CD4-positive, alpha-beta T cell (primary cell): ENCODE measurements around the gene TTC27. TPM values are rescaled to one million over a fixed set of nuclear protein-coding genes. Genes with fewer than 3 reads are reported as not detected.
"Not testable (repeated sequence)": the region's sequence is repeated elsewhere in the genome, so short reads cannot be mapped to it uniquely, and the experiment has no call there.

Source experiments
- ATAC-seq: fragments of 200-7000 bp; cut with Tn5 transposase; one replicate; pipeline ENCODE4 v1.10.0; 2022; ENCODE audit warnings: mild to moderate bottlenecking; ENCODE audit not compliant: poor library complexity
- CTCF ChIA-PET: fragments of 350-600 bp; sonication (Branson Sonifier 250); formaldehyde crosslinking; loops from one replicate; lab custom pipeline; 2021; ENCODE audit warnings: antibody characterized with exemption, inconsistent platforms; lab: Charles Lee
- POLR2A ChIA-PET: fragments of 350-600 bp; sonication (Branson Sonifier 250); formaldehyde crosslinking; loops from one replicate; lab custom pipeline; 2021; ENCODE audit warnings: antibody characterized with exemption, inconsistent platforms; lab: Charles Lee
- DNase-seq, 14 experiments: peaks; one replicate each; pipeline ENCODE4 v3.0.0-alpha.2; 2013 to 2020; ENCODE audit warnings: mixed read lengths in 2 of 14
- H3K27ac ChIP-seq, 2 donors: one replicate each; pipeline versions ENCODE4 v1.5.1 to v1.7.0; 2013; ENCODE audit warnings: low read length in 2 of 2, low read depth in 1 of 2, mild to moderate bottlenecking in 1 of 2
- H3K27me3 ChIP-seq, 2 experiments: 1 replicate in 1 of 2; 2 replicates in 1 of 2; pipeline versions ENCODE4 v1.6.1 to v1.7.0; 2013; ENCODE audit warnings: low read length in 2 of 2, control low read depth in 1 of 2, mild to moderate bottlenecking in 1 of 2, moderate library complexity in 1 of 2; ENCODE audit not compliant: insufficient read depth in 2 of 2, control insufficient read depth in 1 of 2
- H3K36me3 ChIP-seq: one replicate; pipeline ENCODE4 v1.6.1; 2013; ENCODE audit warnings: low read length, control low read depth; ENCODE audit not compliant: insufficient read depth
- H3K4me1 ChIP-seq: one replicate; pipeline ENCODE4 v1.6.1; 2013; ENCODE audit warnings: low read length, control low read depth; ENCODE audit not compliant: insufficient read depth
- H3K4me3 ChIP-seq: one replicate; pipeline ENCODE4 v1.5.1; 2013; ENCODE audit warnings: mild to moderate bottlenecking, low read length, moderate library complexity
- H3K9me3 ChIP-seq, 2 experiments: 1 replicate in 1 of 2; 2 replicates in 1 of 2; pipeline versions ENCODE4 v1.6.1 to v1.7.0; 2013; ENCODE audit warnings: low read length in 2 of 2, mild to moderate bottlenecking in 2 of 2, control low read depth in 1 of 2, moderate library complexity in 1 of 2; ENCODE audit not compliant: control insufficient read depth in 1 of 2, insufficient read depth in 1 of 2
- H3K27ac Mint-ChIP-seq: one replicate; pipeline ENCODE4 v1.8.0; 2020; ENCODE audit warnings: mixed read lengths
- H3K27me3 Mint-ChIP-seq: one replicate; pipeline ENCODE4 v1.8.0; 2021; ENCODE audit warnings: mixed read lengths
- H3K36me3 Mint-ChIP-seq: one replicate; pipeline ENCODE4 v1.8.0; 2021; ENCODE audit warnings: low read depth, mixed read lengths
- H3K4me1 Mint-ChIP-seq: one replicate; pipeline ENCODE4 v1.8.0; 2021; ENCODE audit warnings: low read depth, mixed read lengths
- H3K4me3 Mint-ChIP-seq: one replicate; pipeline ENCODE4 v1.8.0; 2020; ENCODE audit warnings: mild to moderate bottlenecking, mixed read lengths
- H3K9me3 Mint-ChIP-seq: one replicate; pipeline ENCODE4 v1.8.0; 2020; ENCODE audit warnings: mixed read lengths
- intact Hi-C, 2 experiments: fragments of 100-400 bp; cut with DNase I in 1 of 2; cut with micrococcal nuclease in 1 of 2; formaldehyde crosslinking; loops; one replicate each; pipeline versions ENCODE4 v1.15.1 to v1.9.0; 2023 to 2025; cut with DNase I, micrococcal nuclease
- microRNA-seq: library from miRNA; unstranded; fragments of <30 nt; microRNA quantifications from one replicate; pipeline ENCODE4 v1.2.0, GENCODE V29; 2021; ENCODE audit warnings: borderline microRNAs expressed, borderline replicate concordance
- total RNA-seq, 174 experiments: library from RNA in 2 of 174; stranded (reverse) in 2 of 174; gene quantifications; one replicate each; pipeline ENCODE4 v1.2.3 and lab custom pipeline; 2021 to 2026
- TF ChIP-seq, protein P1 (sequence below): fragments of 200-600 bp; IDR thresholded peaks from one replicate; pipeline ENCODE4 v1.8.0; 2022; ENCODE audit warnings: antibody characterized with exemption, mild to moderate bottlenecking

Gene TTC27
- total RNA-seq, 2 experiments from 2014 or later = 11.6 to 17.6 TPM

DNA sequence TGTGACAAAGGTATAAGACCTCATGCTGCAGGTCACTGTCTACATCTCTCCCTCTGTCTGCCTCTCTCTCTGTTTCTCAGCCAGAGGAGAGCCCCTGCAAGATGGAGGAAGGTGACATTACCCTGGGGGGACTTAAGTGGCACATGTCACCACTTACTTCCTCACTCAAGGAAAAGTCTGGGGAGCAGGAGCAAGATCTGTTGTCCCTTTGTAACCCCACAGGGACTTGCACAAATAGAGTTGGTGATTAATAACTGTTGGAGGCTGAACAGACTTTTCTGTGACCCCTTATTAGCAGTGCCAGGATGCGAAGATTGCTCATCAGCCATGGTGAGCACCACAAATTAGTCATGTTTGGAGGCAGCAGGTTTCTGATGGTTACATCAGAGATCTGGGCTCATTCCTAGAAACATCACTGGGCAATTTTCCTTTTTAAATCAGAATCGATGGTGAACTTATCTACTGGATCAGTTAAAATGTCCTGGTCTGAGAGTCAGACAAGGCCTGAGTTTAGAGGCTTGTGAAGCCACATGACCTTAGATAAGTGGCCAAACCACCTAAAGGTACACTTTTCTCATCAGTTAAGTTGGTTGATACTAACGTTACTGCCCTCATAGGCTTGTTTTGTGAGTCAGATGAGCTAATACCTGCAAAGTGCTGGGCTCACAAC is 237.7 kb downstream of the TTC27 start:
- CTCF ChIA-PET = no interaction called here
- H3K27ac ChIP-seq = no peak overlapping the region
- ATAC-seq = no peak
- no peaks in the 10 kb centered on the region for H3K4me1 Mint-ChIP-seq
- POLR2A ChIA-PET = no interaction called here
- intact Hi-C loops = no loop called here
- H3K27ac Mint-ChIP-seq = no peak overlapping the region
- H3K36me3 Mint-ChIP-seq = no peaks in the 10 kb centered on the region
- H3K4me3 ChIP-seq = no peak overlapping the region
- H3K9me3 ChIP-seq = no peaks in the 10 kb centered on the region
- TF ChIP-seq, protein P1, sequence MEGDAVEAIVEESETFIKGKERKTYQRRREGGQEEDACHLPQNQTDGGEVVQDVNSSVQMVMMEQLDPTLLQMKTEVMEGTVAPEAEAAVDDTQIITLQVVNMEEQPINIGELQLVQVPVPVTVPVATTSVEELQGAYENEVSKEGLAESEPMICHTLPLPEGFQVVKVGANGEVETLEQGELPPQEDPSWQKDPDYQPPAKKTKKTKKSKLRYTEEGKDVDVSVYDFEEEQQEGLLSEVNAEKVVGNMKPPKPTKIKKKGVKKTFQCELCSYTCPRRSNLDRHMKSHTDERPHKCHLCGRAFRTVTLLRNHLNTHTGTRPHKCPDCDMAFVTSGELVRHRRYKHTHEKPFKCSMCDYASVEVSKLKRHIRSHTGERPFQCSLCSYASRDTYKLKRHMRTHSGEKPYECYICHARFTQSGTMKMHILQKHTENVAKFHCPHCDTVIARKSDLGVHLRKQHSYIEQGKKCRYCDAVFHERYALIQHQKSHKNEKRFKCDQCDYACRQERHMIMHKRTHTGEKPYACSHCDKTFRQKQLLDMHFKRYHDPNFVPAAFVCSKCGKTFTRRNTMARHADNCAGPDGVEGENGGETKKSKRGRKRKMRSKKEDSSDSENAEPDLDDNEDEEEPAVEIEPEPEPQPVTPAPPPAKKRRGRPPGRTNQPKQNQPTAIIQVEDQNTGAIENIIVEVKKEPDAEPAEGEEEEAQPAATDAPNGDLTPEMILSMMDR = no peak
- H3K4me1 ChIP-seq = no peaks in the 10 kb centered on the region
- no peak overlapping the region for H3K4me3 Mint-ChIP-seq
- H3K36me3 ChIP-seq = no peaks in the 10 kb centered on the region
- H3K27me3 ChIP-seq = no peaks in the 10 kb centered on the region
- peaks cover 9% of the 10 kb centered on the region for H3K27me3 Mint-ChIP-seq
- no peak for DNase-seq
- no peaks in the 10 kb centered on the region for H3K9me3 Mint-ChIP-seq

DNA sequence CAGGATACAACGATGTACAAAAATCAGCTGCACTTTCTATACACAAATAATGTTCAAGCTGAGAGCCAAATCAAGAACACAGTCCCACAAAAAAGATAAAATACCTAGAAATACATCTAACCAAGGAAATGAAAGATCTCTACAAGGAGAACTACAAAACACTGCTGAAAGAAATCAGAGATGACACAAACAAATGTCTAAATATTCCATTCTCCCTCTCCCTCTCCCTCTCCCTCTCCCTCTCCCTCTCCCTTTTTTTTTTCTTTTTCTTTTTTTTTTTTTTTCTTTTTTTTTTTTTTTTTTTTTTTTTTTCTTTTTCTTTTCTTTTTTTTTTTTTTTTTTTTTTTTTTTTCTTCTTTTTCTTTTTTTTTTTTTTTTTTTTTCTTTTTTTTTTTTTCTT is 238.6 kb downstream of the TTC27 start:
- H3K27ac Mint-ChIP-seq, CTCF ChIA-PET, H3K9me3 ChIP-seq: not testable (repeated sequence)

More for the DNA sequence above, 238.6 kb downstream of the TTC27 start:
- H3K4me3 Mint-ChIP-seq, H3K36me3 ChIP-seq, H3K27ac ChIP-seq, H3K4me1 ChIP-seq, H3K27me3 Mint-ChIP-seq, H3K27me3 ChIP-seq, DNase-seq, intact Hi-C loops, H3K36me3 Mint-ChIP-seq, H3K4me3 ChIP-seq, POLR2A ChIA-PET, H3K4me1 Mint-ChIP-seq, H3K9me3 Mint-ChIP-seq, ATAC-seq: not testable (repeated sequence)

Small RNA genes lying within 50 kb of the gene (microRNA-seq; reads per million reads assigned to microRNA genes)
- not detected for gene MIR4765
